Measurements from ENCODE around the gene PPP1R16B.
A peak's percentile ranks its signal among the peaks of the same experiment; 100 is the strongest.

Gene PPP1R16B

DNA sequence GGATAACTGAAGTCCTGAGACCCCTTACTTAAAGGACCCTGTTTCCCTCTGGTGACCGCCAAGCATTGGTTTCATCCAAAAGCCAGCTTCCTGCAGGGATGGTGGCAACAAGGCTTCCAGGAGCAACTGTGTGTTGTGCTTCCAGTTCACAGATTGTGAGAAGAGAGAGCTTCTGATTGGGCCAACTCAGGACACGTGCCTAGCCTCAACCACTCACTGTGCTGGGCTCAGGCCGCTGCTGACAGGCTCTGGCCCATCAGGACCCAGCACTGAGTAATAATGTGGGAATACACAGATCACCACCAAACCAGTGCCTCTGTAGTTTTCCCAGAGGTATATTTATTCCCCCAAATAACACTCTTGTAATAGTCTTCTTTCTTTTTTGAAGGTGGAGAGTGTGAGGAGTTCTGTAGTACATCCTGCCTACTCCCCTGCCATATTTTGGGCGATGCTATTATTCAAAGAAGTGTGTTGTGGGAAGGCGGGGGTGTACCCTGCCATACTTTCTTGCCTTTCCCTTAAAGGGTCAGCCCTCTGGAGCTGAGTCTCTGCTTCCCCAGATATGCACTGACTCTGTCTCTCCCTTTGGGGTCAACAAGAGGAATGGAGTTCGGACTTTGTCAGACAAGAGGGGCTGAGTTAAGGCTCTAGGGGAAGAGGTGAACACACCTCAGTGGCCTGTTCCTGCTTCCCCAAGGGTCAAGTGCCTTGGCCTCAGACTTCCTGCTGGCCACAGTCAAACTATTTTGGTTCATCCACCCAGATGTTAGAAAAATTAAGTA is 23.2 kb downstream of the PPP1R16B start:
- no peak for DNase-seq

DNA sequence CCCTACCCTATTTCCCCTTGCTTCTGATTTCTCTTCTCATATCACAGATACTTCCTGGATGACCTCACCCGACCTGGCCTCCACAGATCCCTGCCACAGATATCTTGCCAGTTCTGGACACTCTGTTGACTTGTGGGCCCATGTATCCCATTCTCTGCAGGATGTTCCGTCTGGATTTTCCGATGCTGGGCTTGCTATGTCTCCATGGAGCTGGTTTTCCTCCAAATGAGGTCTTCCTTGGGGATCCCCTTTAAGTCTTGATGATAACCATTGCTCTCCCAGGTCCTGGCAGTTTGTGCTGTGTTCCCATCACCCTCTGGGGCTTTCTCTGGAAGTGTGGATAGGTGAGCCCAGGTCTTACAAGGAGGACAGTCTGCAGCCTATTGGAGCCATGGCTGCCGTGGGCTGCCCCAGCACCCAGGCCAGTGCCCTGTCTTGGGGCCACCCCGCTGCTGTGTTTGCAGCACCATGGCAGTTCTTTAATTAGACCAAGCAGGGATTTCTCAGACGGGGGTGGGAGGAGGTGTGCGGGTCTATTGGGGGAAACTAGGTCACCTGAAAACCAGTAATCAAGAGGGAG is 23.9 kb downstream of the PPP1R16B start:
- no peak for DNase-seq

DNA sequence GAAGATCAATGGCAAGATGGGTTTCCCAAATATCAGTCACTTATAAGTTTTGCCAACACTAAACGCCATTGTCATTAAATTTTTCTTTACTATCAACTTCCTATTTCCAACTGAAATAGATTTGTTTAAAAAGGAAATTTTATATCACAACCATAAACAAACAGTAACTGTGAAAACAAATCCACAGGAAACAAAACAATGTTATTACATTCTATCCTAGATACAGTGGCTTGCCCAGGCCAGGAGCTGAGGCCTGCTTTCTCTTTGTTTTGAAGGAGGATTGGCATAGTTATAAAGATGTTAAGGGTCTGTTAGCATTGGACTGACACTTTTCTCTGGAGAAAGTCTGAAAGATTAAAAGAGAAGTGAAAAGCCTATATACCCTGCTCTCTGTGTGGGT is 24.9 kb downstream of the PPP1R16B start:
- DNase-seq: no peak

DNA sequence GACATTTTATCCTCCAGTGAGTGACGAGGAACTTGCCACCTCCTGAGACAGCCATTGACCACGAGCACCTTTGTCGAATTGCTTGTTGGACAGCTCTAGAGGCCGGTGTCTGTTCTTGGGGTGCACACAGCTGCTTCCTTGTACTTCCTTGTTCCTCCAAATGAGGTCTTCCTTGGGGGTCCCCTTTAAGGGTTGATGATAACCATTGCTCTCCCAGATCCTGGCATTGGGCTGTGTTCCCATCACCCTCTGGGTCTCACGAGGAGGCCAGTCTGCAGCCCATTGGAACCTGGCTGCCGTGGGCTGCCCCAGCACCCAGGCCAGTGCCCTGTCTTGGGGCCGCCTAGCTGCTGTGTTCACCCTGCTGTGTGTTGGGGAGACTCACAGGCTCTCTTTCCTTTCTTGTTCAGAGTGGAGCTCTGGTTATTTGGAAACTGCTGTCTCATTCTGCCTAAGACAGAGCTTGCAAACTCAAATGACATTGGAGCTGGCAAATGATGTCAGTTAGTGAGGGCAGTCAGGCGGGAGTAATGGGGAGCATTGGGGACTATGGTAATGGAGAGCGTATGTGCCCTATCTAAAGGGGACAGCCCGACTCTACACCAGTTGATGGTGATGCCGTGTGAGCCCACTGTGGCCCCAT is 25.7 kb downstream of the PPP1R16B start:
- DNase-seq: no peak

GRCh38 chr20:38831995-38832620 is 26.6 kb downstream of the PPP1R16B start:
- DNase-seq: no peak

- peak; percentile 32 for DNase-seq
Measured at GRCh38 chr20:38833154-38833856, 27.8 kb downstream of the PPP1R16B start.

GRCh38 chr20:38833857-38834164 is 28.3 kb downstream of the PPP1R16B start:
- no peak for DNase-seq

DNA sequence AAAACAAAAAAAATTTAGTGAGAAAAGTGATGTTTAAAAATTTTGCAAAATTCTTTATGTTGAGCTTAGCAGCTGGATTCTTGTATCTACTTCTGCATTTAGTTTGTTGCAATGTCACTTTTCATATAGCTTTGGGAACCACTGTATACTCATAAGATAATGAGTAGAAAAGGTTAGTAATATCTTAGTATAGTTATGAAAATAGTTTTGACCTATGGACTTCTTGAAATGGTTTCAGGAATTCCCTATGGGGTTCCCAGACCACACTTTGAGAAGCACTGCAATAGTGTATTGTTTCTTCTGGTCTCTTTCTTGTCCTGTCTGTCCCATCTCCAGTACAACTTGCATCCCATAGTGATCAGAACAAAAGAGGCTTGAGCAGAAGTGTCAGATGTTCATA is 29.4 kb downstream of the PPP1R16B start:
- DNase-seq: no peak

GRCh38 chr20:38835792-38836191 is 30.3 kb downstream of the PPP1R16B start:
- no peak for DNase-seq

- no peak for DNase-seq
Measured at GRCh38 chr20:38836991-38837390, 31.5 kb downstream of the PPP1R16B start.

- DNase-seq: no peak
Measured at GRCh38 chr20:38838326-38838725, 32.8 kb downstream of the PPP1R16B start.

DNA sequence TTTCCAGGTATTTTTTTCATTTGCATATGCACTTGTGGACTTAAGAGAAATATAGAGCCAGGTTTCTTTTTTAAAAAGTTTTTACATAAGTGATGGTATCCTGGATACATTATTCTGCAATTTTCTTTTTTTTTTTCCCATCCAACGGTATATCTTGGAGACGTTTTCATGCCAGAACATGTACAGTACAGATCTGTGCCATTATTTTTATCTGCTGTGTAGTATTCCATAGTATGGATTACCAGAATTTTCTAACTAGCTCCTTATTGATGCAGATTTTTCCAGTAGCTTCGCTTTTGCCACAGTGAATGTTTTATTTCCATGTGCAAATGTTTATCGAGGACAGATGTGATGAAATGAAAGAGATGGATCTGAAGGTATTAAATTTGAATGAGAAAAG is 34.1 kb downstream of the PPP1R16B start:
- DNase-seq: no peak

GRCh38 chr20:38840053-38840893 is 34.8 kb downstream of the PPP1R16B start:
- no peak for DNase-seq

DNA sequence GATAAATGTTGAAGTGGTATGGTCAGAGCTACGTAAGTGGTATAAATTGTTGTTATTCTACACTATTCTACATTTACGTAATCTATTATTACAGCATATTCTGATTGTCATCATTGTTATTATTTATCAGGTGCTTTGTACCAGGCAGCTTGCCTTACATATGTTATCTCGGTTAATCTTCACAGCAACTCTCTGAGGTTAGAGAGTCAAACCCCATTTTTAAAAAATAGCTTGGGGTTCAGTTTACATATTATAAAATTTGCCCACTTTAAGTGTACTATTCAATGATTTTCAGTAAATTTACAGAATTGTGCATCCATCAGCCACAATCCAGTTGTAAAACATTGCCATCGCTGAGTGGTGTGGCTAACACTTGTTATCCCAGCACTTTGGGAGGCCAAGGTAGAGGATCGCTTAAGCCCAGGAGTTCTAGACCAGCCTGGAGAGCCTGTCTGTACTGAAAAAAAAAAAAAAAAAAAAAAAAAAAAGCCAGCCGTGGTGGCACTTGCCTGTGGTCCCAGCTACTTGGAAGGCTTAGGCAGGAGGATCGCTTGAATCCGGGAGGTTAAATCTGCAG is 35.5 kb downstream of the PPP1R16B start:
- no peak for DNase-seq

DNA sequence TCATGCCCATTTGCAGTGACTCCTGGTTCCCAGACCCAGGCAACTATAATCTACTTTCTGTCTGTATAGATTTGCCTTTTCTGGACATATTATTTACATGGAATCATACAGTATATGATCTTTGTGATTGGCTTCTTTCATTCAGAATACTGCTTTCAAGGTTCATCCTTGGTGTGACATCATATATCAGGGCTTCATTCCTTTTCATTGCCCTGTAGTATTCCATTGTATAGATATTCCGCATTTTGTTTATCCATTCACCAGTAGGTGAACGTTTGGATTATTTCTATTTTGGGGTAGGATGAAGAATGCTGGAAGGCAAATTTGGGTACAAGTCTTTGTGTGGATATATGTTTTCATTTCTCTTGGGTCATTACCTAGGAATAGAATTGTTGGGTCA is 36.1 kb downstream of the PPP1R16B start:
- DNase-seq: no peak

DNA sequence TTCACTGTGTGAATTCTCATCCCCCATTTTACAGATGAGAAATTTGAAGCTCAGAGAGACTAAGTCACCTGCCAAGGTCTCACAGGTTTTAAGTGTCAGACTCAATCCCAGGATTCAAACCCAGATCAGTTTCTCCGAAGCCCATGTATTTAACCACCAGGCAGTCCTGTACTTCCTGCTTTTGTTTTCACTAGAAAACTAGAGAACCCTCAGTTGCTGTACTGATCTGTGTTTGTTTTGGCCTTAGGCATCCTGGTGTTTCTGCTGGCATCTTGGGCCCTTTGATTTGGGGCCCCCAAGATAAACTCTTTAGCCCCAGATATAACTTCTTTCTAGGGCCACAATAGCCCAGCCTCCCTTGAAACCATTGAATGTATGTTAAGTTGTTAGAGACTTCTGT is 36.5 kb downstream of the PPP1R16B start:
- peak; percentile 54 for DNase-seq

DNA sequence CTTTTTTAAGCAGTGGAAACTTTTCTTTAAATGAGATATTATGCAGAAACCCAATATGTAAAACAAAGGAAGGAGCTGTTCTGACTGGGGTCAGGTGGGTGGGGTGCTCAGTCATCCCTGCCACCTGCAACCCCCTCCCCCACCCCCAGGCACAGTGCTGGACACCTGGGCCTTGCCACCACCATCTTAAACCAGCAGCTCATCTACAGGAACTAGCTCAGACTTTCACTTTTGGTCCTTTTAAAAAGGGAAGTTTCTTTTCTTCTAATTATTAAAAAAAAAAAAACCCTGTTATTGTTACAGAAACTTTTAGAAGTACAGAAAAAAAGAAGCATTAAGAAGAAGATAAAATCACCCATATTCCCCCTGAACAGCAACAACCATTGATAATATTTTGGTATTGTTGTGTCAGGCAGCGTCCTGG is 37.1 kb downstream of the PPP1R16B start:
- peak; percentile 72 for DNase-seq

- peak; percentile 67 for DNase-seq
Measured at GRCh38 chr20:38843346-38843745, 37.8 kb downstream of the PPP1R16B start.

- DNase-seq: peak; percentile 36
Measured at GRCh38 chr20:38844963-38845362, 39.5 kb downstream of the PPP1R16B start.

DNA sequence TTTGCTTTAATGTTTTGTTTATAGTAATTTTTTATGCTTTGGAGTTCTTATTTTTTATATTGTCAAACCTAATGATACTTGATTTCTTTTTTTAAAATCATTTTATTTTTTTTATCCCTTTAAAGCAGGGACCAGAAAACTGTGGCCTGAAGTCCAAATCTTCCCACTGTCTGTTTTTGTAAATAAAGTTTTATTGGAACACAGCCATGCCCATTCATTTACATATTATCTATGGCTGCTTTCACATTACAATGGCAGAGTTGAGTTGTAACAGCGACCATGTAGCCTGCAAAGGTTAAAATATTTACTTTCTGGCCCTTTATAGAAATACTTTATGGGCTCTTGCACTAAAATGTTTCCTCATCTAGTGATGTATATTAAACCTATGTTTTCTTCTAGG is 42.3 kb downstream of the PPP1R16B start:
- no peak for DNase-seq

DNA sequence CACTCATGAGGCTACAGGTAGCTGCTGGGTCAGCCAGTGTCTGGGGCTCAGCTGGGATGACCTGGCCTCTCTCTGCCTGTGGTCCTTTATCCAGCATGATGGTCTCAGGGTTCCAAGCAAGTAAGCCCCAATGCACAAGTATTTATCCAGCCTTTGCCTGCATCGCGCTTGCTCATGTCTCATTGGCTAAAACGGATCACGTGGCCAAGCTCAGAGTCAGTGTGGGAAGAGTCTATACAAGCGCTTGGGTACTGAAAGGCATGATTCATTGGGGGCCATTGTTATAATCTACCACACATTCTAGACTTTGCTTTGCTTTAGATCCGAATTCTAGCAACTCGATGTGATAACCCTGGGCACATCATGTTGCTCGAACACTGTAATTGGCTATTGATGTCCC is 48.3 kb downstream of the PPP1R16B start:
- DNase-seq: no peak

- no peak for DNase-seq
Measured at GRCh38 chr20:38854654-38855066, 49.2 kb downstream of the PPP1R16B start.

Data from activated CD4-positive, alpha-beta T cell treated with anti-CD3 and anti-CD28 coated beads, Interleukin-2, Interleukin-6, amounts not matched to agents 100 ng/mL and 50 ng/mL, durations not matched to agents 16 hours and 8 hours (primary cell).